Neural crest cell (in vitro differentiated cells): ENCODE data around the gene ZNF304. TPM values are rescaled to one million over a fixed set of nuclear protein-coding genes. Genes with fewer than 3 reads are reported as not detected.

Experiments used
- DNase-seq: peaks from one replicate; pipeline ENCODE4 v3.0.0; 2021; ENCODE audit warnings: low read depth, mixed read lengths, low spot score
- H3K27ac Mint-ChIP-seq: one replicate; pipeline ENCODE4 v1.8.0; 2021; ENCODE audit warnings: mild to moderate bottlenecking, mixed read lengths; ENCODE audit not compliant: unreplicated experiment
- H3K27me3 Mint-ChIP-seq: 2 replicates; pipeline ENCODE4 v1.8.0; 2021; ENCODE audit warnings: low read depth, mild to moderate bottlenecking, mixed read lengths
- H3K36me3 Mint-ChIP-seq: 2 replicates; pipeline ENCODE4 v1.8.0; 2021; ENCODE audit warnings: low read depth, mild to moderate bottlenecking, mixed read lengths
- H3K4me1 Mint-ChIP-seq: 2 replicates; pipeline ENCODE4 v1.8.0; 2021; ENCODE audit warnings: mixed read lengths
- H3K4me3 Mint-ChIP-seq: one replicate; pipeline ENCODE4 v1.8.0; 2021; ENCODE audit warnings: mild to moderate bottlenecking, mixed read lengths
- H3K9me3 Mint-ChIP-seq: 2 replicates; pipeline ENCODE4 v1.8.0; 2021; ENCODE audit warnings: mixed read lengths
- CTCF ChIP-seq: fragments of 200-600 bp; sonication (generic); conservative IDR thresholded peaks from 2 replicates; pipeline ENCODE4 v1.5.0; 2021; ENCODE audit warnings: antibody characterized with exemption, mild to moderate bottlenecking
- total RNA-seq: library from RNA; stranded (reverse); gene quantifications from 2 replicates; pipeline ENCODE4 v1.2.1, GENCODE V29; 2021

The ZNF304 gene
- total RNA-seq, 1 donor from 2014 or later = 11.3 TPM

GRCh38 chr19:57389730-57390598 lies 38.9 kb downstream of the ZNF304 start, which contains the start of gene ZNF548:
TSS of gene ZNF548 (plus strand) at chr19:57389854. CDS start at chr19:57390100, 246 bp downstream.
- Mint-ChIP-seq H3K27ac (peak within 1 kb of the TSS; percentile 99), H3K36me3 (peaks cover 16% of the 10 kb centered on the region), H3K9me3 (peaks cover 3% of the 10 kb centered on the region), H3K4me3 (peak within 1 kb of the TSS; percentile 93), H3K27me3 (peaks cover 2% of the 10 kb centered on the region), H3K4me1 (peaks cover 30% of the 10 kb centered on the region)
- TF ChIP-seq CTCF = peak; percentile 49
- peak; percentile 96 for DNase-seq

- Mint-ChIP-seq H3K27me3 (no peaks in the 10 kb centered on the region), H3K27ac (peak overlapping the region; percentile 88), H3K4me3 (no peak overlapping the region), H3K4me1 (peaks cover 14% of the 10 kb centered on the region), H3K9me3 (peaks cover 14% of the 10 kb centered on the region), H3K36me3 (peaks cover 63% of the 10 kb centered on the region)
- no peak for TF ChIP-seq CTCF
- DNase-seq = no peak
Measured at GRCh38 chr19:57395710-57396109, 44.6 kb downstream of the ZNF304 start.

GRCh38 chr19:57398868-57399267 lies 47.8 kb downstream of the ZNF304 start:
- DNase-seq = no peak
- peaks cover 17% of the 10 kb centered on the region for H3K9me3 Mint-ChIP-seq
- peaks cover 81% of the 10 kb centered on the region for H3K36me3 Mint-ChIP-seq

GRCh38 chr19:57403737-57404563 lies 52.9 kb downstream of the ZNF304 start:
- H3K27ac Mint-ChIP-seq = no peak overlapping the region
- peaks cover 4% of the 10 kb centered on the region for H3K9me3 Mint-ChIP-seq
- H3K4me3 Mint-ChIP-seq = no peak overlapping the region
- no peaks in the 10 kb centered on the region for H3K27me3 Mint-ChIP-seq
- TF ChIP-seq CTCF = no peak
- DNase-seq = no peak
- peaks cover 34% of the 10 kb centered on the region for H3K36me3 Mint-ChIP-seq
- H3K4me1 Mint-ChIP-seq = no peaks in the 10 kb centered on the region

More at GRCh38 chr19:57398868-57399267, 47.8 kb downstream of the ZNF304 start:
- Mint-ChIP-seq H3K27ac (no peak overlapping the region), H3K4me1 (no peaks in the 10 kb centered on the region), H3K4me3 (no peak overlapping the region), H3K27me3 (no peaks in the 10 kb centered on the region)
- no peak for TF ChIP-seq CTCF

- H3K4me3 Mint-ChIP-seq = peak overlapping the region; percentile 44
- peak; percentile 79 for TF ChIP-seq CTCF
- no peak overlapping the region for H3K27ac Mint-ChIP-seq
- H3K4me1 Mint-ChIP-seq = peaks cover 10% of the 10 kb centered on the region
- peaks cover 14% of the 10 kb centered on the region for H3K36me3 Mint-ChIP-seq
- peaks cover 3% of the 10 kb centered on the region for H3K9me3 Mint-ChIP-seq
- peak; percentile 70 for DNase-seq
- no peaks in the 10 kb centered on the region for H3K27me3 Mint-ChIP-seq
Measured at GRCh38 chr19:57406516-57407123, 55.5 kb downstream of the ZNF304 start.
